GM12891 (cell line): ENCODE measurements around the gene NLRC3.
"Not testable (repeated sequence)": the region's sequence is repeated elsewhere in the genome, so short reads cannot be mapped to it uniquely, and the experiment has no call there.

Experiments
- DNase-seq: peaks from one replicate; pipeline ENCODE4 v3.0.0; 2011; ENCODE audit warnings: low spot score; ENCODE audit not compliant: insufficient read length
- FAIRE-seq: peaks from 2 replicates; lab custom pipeline; 2011; peaks lifted over from hg19 to GRCh38; lab: Jason Lieb, UNC
- PAX5 ChIP-seq: IDR thresholded peaks from 2 replicates; pipeline ENCODE4 v1.6.1; 2011; ENCODE audit warnings: low read length, moderate library complexity, mild to moderate bottlenecking; ENCODE audit not compliant: insufficient read depth, severe bottlenecking
- POLR2A ChIP-seq: IDR thresholded peaks from 2 replicates; pipeline ENCODE4 v1.6.1; 2011; ENCODE audit warnings: low read depth, low read length, control low read depth
- POLR2AphosphoS5 ChIP-seq: IDR thresholded peaks from 2 replicates; pipeline ENCODE4 v1.6.1; 2011; ENCODE audit warnings: low read depth, low read length, control low read depth
- POU2F2 ChIP-seq: IDR thresholded peaks from 2 replicates; pipeline ENCODE4 v1.6.1; 2011; ENCODE audit warnings: low read depth, mild to moderate bottlenecking, control low read depth, low read length, moderate library complexity
- SPI1 ChIP-seq: IDR thresholded peaks from 2 replicates; pipeline ENCODE4 v1.6.1; 2011; ENCODE audit warnings: low read depth, low read length, control low read depth
- TAF1 ChIP-seq: IDR thresholded peaks from 2 replicates; pipeline ENCODE4 v1.6.1; 2011; ENCODE audit warnings: low read depth, low read length, control low read depth

NLRC3 gene

GRCh38 chr16:3511286-3512180 is 65.7 kb downstream of the NLRC3 start:
- DNase-seq (no peak), FAIRE-seq (no peak)
- TF ChIP-seq SPI1 (no peak), PAX5 (no peak), POLR2AphosphoS5 (no peak), POU2F2 (no peak)

GRCh38 chr16:3510416-3510815 is 66.8 kb downstream of the NLRC3 start:
- FAIRE-seq (no peak), DNase-seq (no peak)
- TF ChIP-seq POLR2AphosphoS5 (no peak), SPI1 (no peak)

- peak; percentile 66 for DNase-seq
- FAIRE-seq = peak; percentile 91
- TF ChIP-seq PAX5 (no peak), TAF1 (no peak), SPI1 (no peak), POLR2AphosphoS5 (no peak), POLR2A (no peak), POU2F2 (no peak)
Observed at GRCh38 chr16:3509470-3509928, 67.7 kb downstream of the NLRC3 start.

- FAIRE-seq (no peak), DNase-seq (no peak)
- TF ChIP-seq POLR2A = no peak
- TF ChIP-seq SPI1 = no peak
- no peak for TF ChIP-seq PAX5
- no peak for TF ChIP-seq TAF1
- TF ChIP-seq POLR2AphosphoS5 = no peak
- TF ChIP-seq POU2F2 = no peak
Observed at GRCh38 chr16:3508736-3509135, 68.5 kb downstream of the NLRC3 start.

- FAIRE-seq = no peak
- TF ChIP-seq POLR2A (no peak), POU2F2 (no peak), POLR2AphosphoS5 (no peak), PAX5 (no peak), SPI1 (no peak), TAF1 (no peak)
- no peak for DNase-seq
Observed at GRCh38 chr16:3503523-3503922, 73.7 kb downstream of the NLRC3 start.

- no peak for TF ChIP-seq POU2F2
- TF ChIP-seq TAF1 = no peak
- TF ChIP-seq SPI1 = no peak
- TF ChIP-seq POLR2AphosphoS5 = no peak
- DNase-seq (no peak), FAIRE-seq (no peak)
Observed at GRCh38 chr16:3501783-3502400, 75.3 kb downstream of the NLRC3 start.

GRCh38 chr16:3501412-3501761 is 75.8 kb downstream of the NLRC3 start:
- not testable (repeated sequence) for FAIRE-seq, DNase-seq

GRCh38 chr16:3498988-3499387 is 78.2 kb downstream of the NLRC3 start:
- FAIRE-seq (no peak), DNase-seq (no peak)
- TF ChIP-seq TAF1 = no peak
- TF ChIP-seq PAX5 = no peak
- TF ChIP-seq POLR2AphosphoS5 = no peak
- TF ChIP-seq POU2F2 = no peak
- TF ChIP-seq POLR2A = no peak
- no peak for TF ChIP-seq SPI1

- TF ChIP-seq TAF1 (no peak), POLR2A (no peak), SPI1 (no peak), POU2F2 (no peak), PAX5 (no peak), POLR2AphosphoS5 (no peak)
- DNase-seq (no peak), FAIRE-seq (no peak)
Observed at GRCh38 chr16:3497771-3498170, 79.4 kb downstream of the NLRC3 start.

- no peak for TF ChIP-seq POLR2A
- no peak for TF ChIP-seq PAX5
- no peak for TF ChIP-seq POLR2AphosphoS5
- no peak for DNase-seq
- no peak for FAIRE-seq
Observed at GRCh38 chr16:3496386-3496785, 80.8 kb downstream of the NLRC3 start.

GRCh38 chr16:3495176-3495575 is 82.0 kb downstream of the NLRC3 start, which contains the start of gene C16orf90:
Gene C16orf90, minus strand, starts transcription at chr16:3495489. Its CDS starts 68 bp downstream, at chr16:3495421.
- no peak for FAIRE-seq
- no peak for DNase-seq
- TF ChIP-seq POLR2A = no peak
- no peak for TF ChIP-seq PAX5
- TF ChIP-seq TAF1 = no peak
- TF ChIP-seq SPI1 = no peak
- no peak for TF ChIP-seq POU2F2
- TF ChIP-seq POLR2AphosphoS5 = no peak
